GM18507 (cell line): ENCODE data around the gene PSD.
"Not testable (repeated sequence)": the region's sequence is repeated elsewhere in the genome, so short reads cannot be mapped to it uniquely, and the experiment has no call there.

Experiments
- DNase-seq: peaks from one replicate; pipeline ENCODE4 v3.0.0; 2011; ENCODE audit warnings: low read depth; ENCODE audit not compliant: insufficient read length; ENCODE audit errors: extremely low spot score
- FAIRE-seq: peaks from 2 replicates; lab custom pipeline; 2011; peaks lifted over from hg19 to GRCh38; lab: Jason Lieb, UNC

PSD gene

GRCh38 chr10:102418622-102419268 lies at the start of gene PSD:
Gene PSD (minus strand): TSS chr10:102418785. CDS start chr10:102417038, 1,747 bp downstream.
- DNase-seq, result no peak
- no peak for FAIRE-seq

- DNase-seq, result no peak
- FAIRE-seq, result no peak
Observed at GRCh38 chr10:102467971-102468438, 49.4 kb upstream of the PSD start.

- FAIRE-seq (no peak), DNase-seq (no peak)
Observed at GRCh38 chr10:102467318-102467717, 48.7 kb upstream of the PSD start.

- DNase-seq (no peak), FAIRE-seq (no peak)
Observed at GRCh38 chr10:102465466-102465865, 46.9 kb upstream of the PSD start.

GRCh38 chr10:102463983-102464382 lies 45.4 kb upstream of the PSD start:
- FAIRE-seq, result no peak
- no peak for DNase-seq

GRCh38 chr10:102462512-102463054 lies 44.0 kb upstream of the PSD start:
- no peak for FAIRE-seq
- DNase-seq, result no peak

- FAIRE-seq (peak; percentile 81), DNase-seq (peak; percentile 99)
Observed at GRCh38 chr10:102461187-102462054, 42.8 kb upstream of the PSD start.

GRCh38 chr10:102460836-102461186 lies 42.2 kb upstream of the PSD start:
- DNase-seq (no peak), FAIRE-seq (no peak)

GRCh38 chr10:102458656-102459055 lies 40.1 kb upstream of the PSD start:
- no peak for FAIRE-seq
- no peak for DNase-seq

- no peak for FAIRE-seq
- DNase-seq, result no peak
Observed at GRCh38 chr10:102457591-102458150, 39.1 kb upstream of the PSD start.

- DNase-seq (no peak), FAIRE-seq (no peak)
Observed at GRCh38 chr10:102455893-102456471, 37.4 kb upstream of the PSD start.

- DNase-seq, FAIRE-seq: not testable (repeated sequence)
Observed at GRCh38 chr10:102454662-102455487, 36.3 kb upstream of the PSD start.

GRCh38 chr10:102453502-102453901 lies 34.9 kb upstream of the PSD start:
- no peak for DNase-seq
- FAIRE-seq, result no peak

GRCh38 chr10:102452672-102453340 lies 34.2 kb upstream of the PSD start:
- DNase-seq (no peak), FAIRE-seq (no peak)

GRCh38 chr10:102451105-102451969 lies 32.8 kb upstream of the PSD start, which contains the start of gene C10orf95:
Gene C10orf95 (minus strand): TSS chr10:102451543. CDS start chr10:102451093, 450 bp downstream.
- DNase-seq (no peak), FAIRE-seq (no peak)

GRCh38 chr10:102450374-102451104 lies 32.0 kb upstream of the PSD start:
- peak; percentile 86 for DNase-seq
- peak; percentile 88 for FAIRE-seq

- no peak for FAIRE-seq
Observed at GRCh38 chr10:102450124-102450373, 31.5 kb upstream of the PSD start.

More at GRCh38 chr10:102450124-102450373, 31.5 kb upstream of the PSD start:
- no peak for DNase-seq
